ENCODE results near the gene ARHGEF7.
A peak's percentile ranks its signal among the peaks of the same experiment; 100 is the strongest.

Gene ARHGEF7

DNA sequence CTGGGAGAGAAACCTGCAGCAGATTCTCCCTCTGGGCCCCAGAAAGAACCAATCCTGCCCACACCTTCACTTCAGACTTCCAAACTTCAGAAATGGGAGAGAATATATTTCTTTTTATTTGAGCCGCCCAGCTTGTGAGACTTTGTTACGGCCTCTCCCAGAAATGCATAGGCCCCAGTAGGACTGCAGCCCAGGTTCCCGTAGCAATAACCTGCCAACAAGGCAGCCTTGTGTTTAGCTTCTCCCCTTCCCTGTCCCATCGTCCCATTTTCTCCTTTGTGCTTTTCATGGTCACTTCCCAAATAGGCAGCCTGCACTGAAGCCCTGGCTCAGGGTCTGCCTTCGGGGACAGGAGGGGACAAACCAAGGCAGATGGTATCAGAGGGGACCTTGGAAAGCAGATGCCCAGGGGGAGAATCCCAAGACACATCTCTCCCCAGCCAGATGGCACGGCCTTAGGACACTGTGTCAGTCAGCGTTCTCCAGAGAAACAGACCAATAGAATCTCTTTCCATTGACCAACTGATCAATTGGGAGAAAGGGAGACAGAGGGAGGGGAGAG, 3.7 kb upstream of the ARHGEF7 start:
- DNase-seq, result no peak

DNA sequence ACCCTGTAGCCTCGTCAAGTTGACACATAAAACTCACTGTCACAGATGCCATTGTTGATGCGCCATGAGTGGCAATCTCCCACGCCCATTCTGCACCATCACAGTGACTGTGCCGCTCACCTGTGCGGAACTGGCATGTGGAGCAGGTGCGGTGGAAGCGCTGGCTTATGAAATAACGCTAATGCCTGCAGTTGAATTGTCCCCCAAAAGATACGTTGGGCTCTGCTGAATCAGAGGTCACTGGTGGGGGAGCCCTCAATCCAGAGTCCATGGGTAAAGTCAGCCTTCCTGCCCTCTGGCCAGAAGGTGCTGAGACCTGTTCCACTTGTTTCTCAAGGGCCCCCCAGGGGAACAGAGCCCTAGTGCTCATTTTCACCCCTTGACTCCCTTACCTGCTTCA, 2.9 kb upstream of the ARHGEF7 start:
- DNase-seq, result no peak

DNA sequence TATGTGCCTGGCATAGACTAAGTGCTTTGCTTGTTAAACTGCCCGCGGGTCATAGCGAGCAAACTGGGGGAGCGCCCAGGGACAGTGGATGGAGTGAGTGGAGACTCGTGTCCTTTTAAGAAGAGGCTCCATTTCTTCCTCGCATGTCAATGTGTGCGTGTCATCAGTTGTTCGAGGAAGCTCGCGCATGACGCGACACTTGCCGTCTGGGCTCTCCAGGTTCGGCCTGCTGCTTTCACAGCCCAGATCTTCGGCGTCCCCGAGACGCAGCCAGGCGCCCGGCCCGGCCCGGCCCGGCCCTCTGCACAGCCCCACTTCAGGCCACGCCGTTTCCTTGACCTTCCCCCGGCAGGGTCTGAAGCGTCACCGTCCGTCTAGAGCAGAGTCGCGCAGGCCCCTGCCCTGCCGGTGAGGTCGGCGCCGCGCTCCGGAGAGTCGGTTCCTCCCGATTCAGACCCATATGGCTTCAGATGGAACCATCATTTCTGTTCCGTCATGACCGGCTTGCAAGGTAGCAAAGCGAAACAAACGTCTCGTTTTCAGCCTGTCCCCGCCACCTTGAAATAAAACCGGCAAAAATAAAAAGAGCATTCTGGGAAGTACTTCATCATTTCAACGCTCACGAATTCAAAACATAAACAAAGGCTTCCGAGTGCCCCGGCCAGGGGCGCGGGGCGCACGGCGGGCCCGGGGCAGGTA, 599 bp upstream of the ARHGEF7 start:
- peak; percentile 13 for DNase-seq

DNA sequence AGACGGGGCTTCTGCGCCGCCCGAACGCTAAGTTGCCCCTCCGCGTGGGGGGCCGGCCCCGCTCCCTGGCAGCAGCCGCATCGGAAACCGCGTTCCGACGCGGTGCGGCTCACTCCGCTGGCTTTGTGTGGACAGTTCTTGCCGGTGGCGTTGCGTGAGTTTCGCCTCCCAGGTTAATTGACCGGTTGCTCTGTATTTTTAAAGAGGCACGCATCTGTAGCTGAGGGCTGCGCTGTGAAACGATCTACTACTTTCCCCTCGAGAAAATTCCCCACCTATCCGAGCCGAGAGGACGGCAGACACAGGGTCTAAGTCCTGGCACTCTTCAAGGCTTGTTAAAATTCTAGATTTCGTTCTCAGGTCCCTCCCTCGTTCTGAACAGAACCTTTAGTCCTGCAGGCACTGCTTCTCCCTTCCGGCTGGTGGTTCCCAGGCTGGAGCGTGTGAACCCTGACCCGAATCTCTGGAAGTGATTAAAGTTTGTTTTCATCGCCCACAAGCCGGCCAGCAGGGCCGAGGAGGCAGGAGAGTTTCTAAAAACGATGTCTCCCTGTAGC, 933 bp downstream of the ARHGEF7 start:
- no peak for DNase-seq

- DNase-seq, result no peak
These were observed 1.7 kb downstream of the ARHGEF7 start for GRCh38 chr13:111116856-111117255.

- DNase-seq, result no peak
These were observed 2.2 kb downstream of the ARHGEF7 start for GRCh38 chr13:111117289-111117688.

GRCh38 chr13:111117961-111118360, 2.9 kb downstream of the ARHGEF7 start:
- no peak for DNase-seq

- no peak for DNase-seq
These were observed 3.9 kb downstream of the ARHGEF7 start for GRCh38 chr13:111118898-111119607.

GRCh38 chr13:111119966-111120365, 4.9 kb downstream of the ARHGEF7 start:
- DNase-seq, result no peak

DNA sequence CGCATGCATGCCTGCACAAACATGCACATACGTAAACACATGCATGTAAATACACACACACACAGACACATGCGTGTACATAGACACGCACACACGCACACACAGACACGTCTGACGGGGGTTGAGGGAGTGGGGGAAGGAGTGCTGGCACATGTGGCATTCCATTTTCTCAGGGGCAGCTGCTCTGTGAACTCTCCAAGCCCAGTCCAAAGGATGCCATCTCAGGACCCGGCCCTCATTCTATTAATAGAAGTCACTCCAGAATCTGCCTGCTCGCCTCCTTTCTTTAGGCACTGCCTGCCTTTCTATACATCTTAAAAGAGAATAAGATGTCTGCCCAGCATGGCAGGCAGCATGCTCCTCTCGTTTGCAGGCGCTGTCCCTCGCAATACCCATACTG, 5.3 kb downstream of the ARHGEF7 start:
- DNase-seq, result no peak

DNA sequence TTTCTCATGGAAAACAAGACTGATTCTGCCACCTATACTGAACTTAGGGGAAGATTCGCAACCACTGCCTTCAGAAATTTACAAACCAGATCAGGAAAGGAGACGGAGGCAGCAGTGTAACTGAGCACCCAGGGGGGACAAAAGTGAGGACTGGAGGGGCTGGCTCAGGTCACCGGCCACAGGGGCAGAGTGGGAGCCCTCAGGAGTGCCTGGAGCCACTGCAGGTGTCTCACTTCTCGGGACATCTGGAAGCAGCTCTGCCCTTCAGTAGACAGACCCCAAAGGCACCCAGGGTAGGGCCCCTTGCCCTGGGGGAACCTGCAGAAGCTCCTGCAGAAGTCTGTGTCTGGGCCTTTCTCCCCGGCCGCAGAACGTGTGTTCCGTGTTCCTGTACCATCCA, 5.8 kb downstream of the ARHGEF7 start:
- no peak for DNase-seq

- no peak for DNase-seq
These were observed 6.4 kb downstream of the ARHGEF7 start for GRCh38 chr13:111121506-111121905.

DNA sequence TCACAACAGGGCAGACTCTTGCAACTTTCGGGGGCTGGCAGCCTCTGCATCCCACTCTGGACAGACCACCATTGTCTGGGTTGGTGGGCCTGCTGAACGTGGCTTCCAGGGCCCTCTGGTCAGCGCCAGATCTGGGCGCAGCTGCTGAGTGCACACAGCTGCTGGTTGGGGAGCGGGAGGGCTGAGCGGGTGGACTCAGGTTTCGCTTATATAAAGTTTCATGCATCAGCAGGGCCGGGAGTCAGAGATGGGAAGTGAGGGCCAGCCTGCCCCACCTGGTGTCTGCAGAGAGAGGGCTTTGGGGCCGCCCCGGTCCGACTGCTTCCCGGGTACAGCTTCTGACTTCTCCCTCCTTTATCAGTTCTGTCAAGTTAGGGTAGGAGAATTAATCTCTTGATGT, 6.9 kb downstream of the ARHGEF7 start:
- DNase-seq, result no peak

DNA sequence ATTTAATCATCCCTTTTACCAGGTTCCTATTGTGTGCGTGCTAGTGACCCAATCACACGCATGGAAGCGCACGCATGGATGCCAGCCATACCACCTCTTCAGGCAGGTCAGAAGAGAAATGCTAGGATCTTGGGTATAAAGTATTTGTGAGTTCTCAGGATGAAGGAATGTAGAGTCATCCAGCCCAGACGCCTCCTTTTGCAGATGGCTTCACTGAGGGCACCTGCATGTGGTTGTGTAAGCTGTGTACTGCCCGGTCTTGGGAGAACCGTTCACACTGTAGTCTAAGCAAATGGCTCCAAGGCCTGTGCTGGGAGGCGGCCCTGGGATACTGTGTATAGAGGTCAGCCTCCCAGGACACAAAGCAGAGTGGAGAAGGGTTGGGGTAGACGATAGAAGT, 7.5 kb downstream of the ARHGEF7 start:
- no peak for DNase-seq

DNA sequence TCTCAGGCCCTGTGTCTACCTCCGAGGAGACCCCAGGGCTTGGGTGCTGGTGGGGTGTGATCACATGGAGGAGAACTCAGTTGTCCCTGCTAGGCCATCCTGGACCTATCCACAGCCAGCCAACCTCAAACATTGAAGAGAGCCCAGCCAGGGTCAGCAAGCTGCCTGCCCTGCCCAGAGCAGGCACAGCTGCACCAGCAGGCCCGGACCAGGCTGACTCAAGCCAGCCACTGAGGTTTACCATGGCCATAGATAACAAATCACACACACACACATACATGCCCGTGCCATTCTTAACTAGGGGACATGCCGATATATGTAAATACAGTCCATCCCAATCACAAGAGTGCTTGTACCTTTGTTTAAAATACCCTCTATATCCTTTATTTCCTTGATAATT, 8.1 kb downstream of the ARHGEF7 start:
- DNase-seq, result no peak

DNA sequence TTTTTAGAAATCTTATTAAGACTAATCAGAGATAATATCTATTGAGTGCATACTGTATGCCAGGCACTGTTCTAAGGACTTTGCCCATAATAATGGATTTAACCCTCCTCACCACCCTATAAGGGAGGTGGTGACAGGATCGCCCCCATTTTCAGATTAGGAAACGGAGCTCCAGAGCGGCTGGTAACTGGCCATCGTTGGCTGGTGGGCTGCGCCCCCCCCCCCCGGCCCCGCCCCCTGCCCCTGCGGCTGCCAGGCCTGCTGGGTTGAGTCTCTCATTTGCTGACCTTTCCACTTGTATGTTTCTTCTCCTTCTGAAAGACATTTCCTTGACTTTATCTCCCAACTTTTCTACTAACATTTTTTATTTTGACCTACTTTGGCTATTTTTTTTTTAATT, 8.5 kb downstream of the ARHGEF7 start:
- no peak for DNase-seq

DNA sequence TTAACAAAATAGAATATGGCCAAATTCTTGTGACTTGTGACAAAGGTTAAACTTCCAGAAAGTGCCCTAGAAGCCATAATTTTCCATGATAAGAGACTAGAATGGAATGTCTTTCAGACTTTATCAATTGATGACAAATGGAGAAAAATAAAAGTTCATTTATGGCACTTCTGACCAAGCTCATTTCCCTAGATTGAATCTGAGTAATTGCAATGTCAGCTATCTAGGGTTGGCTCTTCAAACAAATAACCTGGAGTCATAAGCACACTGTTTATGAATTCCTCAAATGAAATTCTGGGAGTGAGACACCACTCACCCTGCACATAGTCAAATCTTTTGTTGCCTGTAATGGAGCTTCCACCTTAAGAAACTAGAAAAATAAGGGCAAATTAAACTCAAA, 11.4 kb downstream of the ARHGEF7 start:
- no peak for DNase-seq

- DNase-seq, result no peak
These were observed 14.5 kb downstream of the ARHGEF7 start for GRCh38 chr13:111129465-111130115.

DNA sequence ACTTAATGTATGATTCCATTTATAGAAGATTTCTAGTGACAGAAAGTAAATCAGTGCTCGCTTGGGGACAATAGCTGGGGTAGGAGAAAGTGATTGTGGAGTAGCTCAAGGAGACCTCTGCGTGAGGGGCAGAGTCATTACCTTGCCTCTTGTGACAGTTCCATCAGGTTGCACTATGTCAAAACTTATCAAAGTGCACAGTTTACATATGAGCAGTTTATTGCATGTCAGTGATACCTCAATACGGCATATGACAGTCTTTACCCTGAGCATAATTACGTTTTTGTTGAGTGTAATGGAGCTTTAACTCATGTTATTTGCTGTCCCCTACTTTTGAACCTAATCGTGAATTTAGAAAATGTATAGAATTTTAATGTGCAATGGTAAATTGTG, 15.0 kb downstream of the ARHGEF7 start:
- DNase-seq, result no peak

DNA sequence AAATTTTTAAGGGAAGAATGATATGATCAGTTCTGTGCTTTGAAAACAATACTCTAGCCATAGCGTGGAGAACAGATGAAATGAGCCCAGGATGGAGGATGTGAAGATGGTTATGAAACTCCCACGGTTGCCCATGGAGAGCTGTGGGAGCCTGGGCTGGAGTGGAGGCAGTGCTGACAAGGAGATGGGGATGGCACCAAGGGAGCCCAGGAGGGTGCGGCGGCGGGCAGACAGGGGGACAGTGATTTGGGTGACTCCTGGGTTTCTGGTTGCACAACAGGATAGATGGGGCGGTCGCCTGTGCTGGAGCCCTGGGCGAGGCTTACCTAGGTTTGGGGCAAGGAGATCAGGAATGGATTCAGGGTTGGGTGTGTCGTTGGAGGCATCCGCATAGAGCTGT, 15.9 kb downstream of the ARHGEF7 start:
- DNase-seq, result no peak

DNA sequence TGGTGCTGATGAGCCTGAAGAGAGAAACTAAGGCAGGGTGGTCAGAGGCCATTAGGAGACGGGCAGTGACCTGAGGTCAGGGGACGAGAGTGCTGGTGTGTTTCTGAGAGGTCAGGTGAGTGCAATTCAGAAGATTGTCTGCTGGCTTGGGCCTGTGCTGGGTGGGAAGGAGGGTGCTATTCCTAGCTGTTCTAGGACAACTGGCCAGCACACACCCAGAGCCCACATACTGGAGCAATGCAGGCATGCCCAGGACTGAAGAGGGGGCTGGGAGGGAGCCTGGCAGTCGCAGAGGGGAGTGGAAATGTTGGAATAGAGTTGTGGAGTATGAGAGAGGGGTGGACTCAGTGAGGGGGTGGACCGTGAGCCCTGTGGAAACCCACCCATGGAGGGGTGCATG, 16.5 kb downstream of the ARHGEF7 start:
- no peak for DNase-seq

- no peak for DNase-seq
These were observed 17.8 kb downstream of the ARHGEF7 start for GRCh38 chr13:111132948-111133347.

- no peak for DNase-seq
These were observed 24.3 kb downstream of the ARHGEF7 start for GRCh38 chr13:111139452-111139851.

Measured in central memory CD4-positive, alpha-beta T cell (primary cell).